Gastroesophageal sphincter (tissue), 3 donors: ENCODE data around the gene LGALS8.

Experiments used
- EP300 ChIP-seq: sonication (generic); formaldehyde crosslinking; IDR thresholded peaks from one replicate; pipeline ENCODE4 v1.6.1; 2017; ENCODE audit warnings: antibody characterized with exemption, mild to moderate bottlenecking
- POLR2A ChIP-seq, 2 donors: fragments of 450-650 bp; IDR thresholded peaks; one replicate each; pipeline ENCODE4 v1.6.1; 2017; ENCODE audit warnings: antibody characterized with exemption in 2 of 2, mild to moderate bottlenecking in 2 of 2, moderate library complexity in 1 of 2
- POLR2AphosphoS5 ChIP-seq: sonication (generic); formaldehyde crosslinking; IDR thresholded peaks from one replicate; pipeline ENCODE4 v1.6.1; 2017; ENCODE audit warnings: antibody characterized with exemption
- TF ChIP-seq, protein P1 (sequence below), 4 experiments: fragments of 200-600 bp in 2 of 4; fragments of 450-650 bp in 2 of 4; sonication (generic) in 1 of 4; IDR thresholded peaks; one replicate each; pipeline ENCODE4 v1.5.1; 2017 to 2019; ENCODE audit warnings: antibody characterized with exemption in 4 of 4, mild to moderate bottlenecking in 2 of 4, moderate library complexity in 2 of 4

DNA sequence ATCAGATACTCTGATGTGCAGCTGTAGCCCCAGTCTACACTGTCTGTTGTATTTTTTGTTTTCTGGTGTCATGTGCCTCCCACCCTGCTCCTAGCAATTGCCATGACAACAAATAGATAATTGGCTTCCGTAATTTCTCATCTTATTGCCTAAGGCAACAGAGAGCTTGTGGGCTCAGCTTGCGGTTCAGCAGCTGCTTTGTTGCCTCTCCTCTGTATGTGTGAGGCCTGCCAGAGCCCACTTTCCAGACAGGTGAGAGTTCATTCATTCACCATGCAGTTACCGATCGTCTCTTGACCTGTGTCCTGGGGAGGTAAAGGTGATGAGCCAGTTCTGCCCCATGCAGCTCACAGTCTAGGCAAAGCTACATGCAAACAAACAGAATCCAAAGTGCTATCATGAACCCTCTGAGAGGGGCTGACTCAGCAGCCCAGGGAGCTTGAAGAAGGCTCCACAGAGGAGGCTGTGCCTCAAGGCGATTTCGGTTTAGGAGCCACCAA, 11.9 kb downstream of the LGALS8 start:
- TF ChIP-seq, protein P1, sequence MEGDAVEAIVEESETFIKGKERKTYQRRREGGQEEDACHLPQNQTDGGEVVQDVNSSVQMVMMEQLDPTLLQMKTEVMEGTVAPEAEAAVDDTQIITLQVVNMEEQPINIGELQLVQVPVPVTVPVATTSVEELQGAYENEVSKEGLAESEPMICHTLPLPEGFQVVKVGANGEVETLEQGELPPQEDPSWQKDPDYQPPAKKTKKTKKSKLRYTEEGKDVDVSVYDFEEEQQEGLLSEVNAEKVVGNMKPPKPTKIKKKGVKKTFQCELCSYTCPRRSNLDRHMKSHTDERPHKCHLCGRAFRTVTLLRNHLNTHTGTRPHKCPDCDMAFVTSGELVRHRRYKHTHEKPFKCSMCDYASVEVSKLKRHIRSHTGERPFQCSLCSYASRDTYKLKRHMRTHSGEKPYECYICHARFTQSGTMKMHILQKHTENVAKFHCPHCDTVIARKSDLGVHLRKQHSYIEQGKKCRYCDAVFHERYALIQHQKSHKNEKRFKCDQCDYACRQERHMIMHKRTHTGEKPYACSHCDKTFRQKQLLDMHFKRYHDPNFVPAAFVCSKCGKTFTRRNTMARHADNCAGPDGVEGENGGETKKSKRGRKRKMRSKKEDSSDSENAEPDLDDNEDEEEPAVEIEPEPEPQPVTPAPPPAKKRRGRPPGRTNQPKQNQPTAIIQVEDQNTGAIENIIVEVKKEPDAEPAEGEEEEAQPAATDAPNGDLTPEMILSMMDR (IDR thresholded peaks at IDR 0.05) = no peak
- TF ChIP-seq POLR2A (IDR thresholded peaks at IDR 0.05) (no peak), POLR2AphosphoS5 (no peak), EP300 (no peak)
